ENCODE data around the gene NAGPA. TPM values are rescaled to one million over a fixed set of nuclear protein-coding genes. Genes with fewer than 3 reads are reported as not detected.

The NAGPA gene
- total and polyA plus RNA-seq, 10 of the 15 experiments (the other 5 are each of a cell fraction or from before 2014, with no cell fraction given), result 0.03 to 11.6 (median 6.6) TPM

- Histone ChIP-seq H3K9me3 (replicated peaks; ENCODE audit: control insufficient read depth, insufficient read depth, low read length) (no peaks in the 10 kb centered on the region), H2AFZ (ENCODE audit: control insufficient read depth, low read depth, low read length) (no peak overlapping the region), H4K20me1 (ENCODE audit: control insufficient read depth, insufficient read depth) (no peaks in the 10 kb centered on the region), H3K36me3 (ENCODE audit: control insufficient read depth in 2 of 2, insufficient read depth in 2 of 2, low read length in 1 of 2) (no peaks in the 10 kb centered on the region), H3K79me2 (ENCODE audit: control insufficient read depth, insufficient read depth, low read length) (no peaks in the 10 kb centered on the region), H3K27ac (ENCODE audit: control insufficient read depth, insufficient read depth) (no peak overlapping the region), H3K27me3 (replicated peaks in 1 of 2; ENCODE audit: control insufficient read depth in 2 of 2, insufficient read depth in 2 of 2, low read length in 1 of 2) (no peaks in the 10 kb centered on the region), H3K4me3 (no peak overlapping the region), H3K4me2 (ENCODE audit: control insufficient read depth, insufficient read depth) (no peak overlapping the region), H3K4me1 (ENCODE audit: control insufficient read depth, insufficient read depth, low read length) (no peaks in the 10 kb centered on the region), H3K9ac (ENCODE audit: control insufficient read depth, insufficient read depth, low read length) (no peak overlapping the region)
- ATAC-seq (no peak), DNase-seq (ENCODE audit: low read depth, low spot score) (no peak), FAIRE-seq (no peak)
- ChIA-PET POLR2A (interaction anchor here (0.7 kb wide), 1 partner anchor 10 kb away, joined by 3 read pairs; no protein-coding TSS in a partner anchor), SMC1A (ENCODE audit: uncharacterized antibody, unreplicated experiment) (no interaction called here), CTCF (interaction anchor here (1.1 to 2.8 kb wide), 3 partner anchors 29 to 37 kb away, joined by 4 to 15 read pairs (median 13); no protein-coding TSS in a partner anchor), RAD21 (ENCODE audit: unreplicated experiment) (no interaction called here)
- intact Hi-C loops (cut with micrococcal nuclease; ENCODE audit: unreplicated experiment), result no loop called here
- TF ChIP-seq HDGF (IDR thresholded peaks at IDR 0.05) (no peak), YBX1 (IDR thresholded peaks at IDR 0.05) (no peak), MYB (IDR thresholded peaks at IDR 0.05; ENCODE audit: borderline replicate concordance, low read depth, low read length) (no peak), LARP7 (IDR thresholded peaks at IDR 0.05) (no peak), DPF2 (IDR thresholded peaks at IDR 0.05) (no peak)
- TF ChIP-seq, protein P1, sequence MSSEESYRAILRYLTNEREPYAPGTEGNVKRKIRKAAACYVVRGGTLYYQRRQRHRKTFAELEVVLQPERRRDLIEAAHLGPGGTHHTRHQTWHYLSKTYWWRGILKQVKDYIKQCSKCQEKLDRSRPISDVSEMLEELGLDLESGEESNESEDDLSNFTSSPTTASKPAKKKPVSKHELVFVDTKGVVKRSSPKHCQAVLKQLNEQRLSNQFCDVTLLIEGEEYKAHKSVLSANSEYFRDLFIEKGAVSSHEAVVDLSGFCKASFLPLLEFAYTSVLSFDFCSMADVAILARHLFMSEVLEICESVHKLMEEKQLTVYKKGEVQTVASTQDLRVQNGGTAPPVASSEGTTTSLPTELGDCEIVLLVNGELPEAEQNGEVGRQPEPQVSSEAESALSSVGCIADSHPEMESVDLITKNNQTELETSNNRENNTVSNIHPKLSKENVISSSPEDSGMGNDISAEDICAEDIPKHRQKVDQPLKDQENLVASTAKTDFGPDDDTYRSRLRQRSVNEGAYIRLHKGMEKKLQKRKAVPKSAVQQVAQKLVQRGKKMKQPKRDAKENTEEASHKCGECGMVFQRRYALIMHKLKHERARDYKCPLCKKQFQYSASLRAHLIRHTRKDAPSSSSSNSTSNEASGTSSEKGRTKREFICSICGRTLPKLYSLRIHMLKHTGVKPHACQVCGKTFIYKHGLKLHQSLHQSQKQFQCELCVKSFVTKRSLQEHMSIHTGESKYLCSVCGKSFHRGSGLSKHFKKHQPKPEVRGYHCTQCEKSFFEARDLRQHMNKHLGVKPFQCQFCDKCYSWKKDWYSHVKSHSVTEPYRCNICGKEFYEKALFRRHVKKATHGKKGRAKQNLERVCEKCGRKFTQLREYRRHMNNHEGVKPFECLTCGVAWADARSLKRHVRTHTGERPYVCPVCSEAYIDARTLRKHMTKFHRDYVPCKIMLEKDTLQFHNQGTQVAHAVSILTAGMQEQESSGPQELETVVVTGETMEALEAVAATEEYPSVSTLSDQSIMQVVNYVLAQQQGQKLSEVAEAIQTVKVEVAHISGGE (CRISPR knock-in tag; IDR thresholded peaks at IDR 0.05), result no peak
- 56% methylated on average over 16 of the region's 16 CpGs for WGBS (ENCODE audit: insufficient coverage, insufficient replicate concordance, low lambda C conversion rate, missing lambda C conversion rate)
- in situ Hi-C loops (cut with MboI), result no loop called here
- BruUV-seq (replicated peaks), result no TSS peak
These were observed 21.4 kb upstream of the NAGPA start for GRCh38 chr16:5054876-5055865.

All from GM12878 (cell line).